ES-I3 (cell line): ENCODE results near the gene ROR2.
"Not testable (repeated sequence)": the region's sequence is repeated elsewhere in the genome, so short reads cannot be mapped to it uniquely, and the experiment has no call there.

Source experiments
- H3K36me3 ChIP-seq: 2 replicates; pipeline ENCODE4 v1.6.1; 2013; ENCODE audit warnings: mild to moderate bottlenecking, low read length, control low read depth, moderate library complexity; ENCODE audit not compliant: insufficient read depth
- H3K4me1 ChIP-seq: 2 replicates; pipeline ENCODE4 v1.6.1; 2013; ENCODE audit warnings: mild to moderate bottlenecking, control low read depth, low read length; ENCODE audit not compliant: insufficient read depth
- H3K9ac ChIP-seq: 2 replicates; pipeline ENCODE4 v1.6.1; 2013; ENCODE audit warnings: low read depth, mild to moderate bottlenecking, low read length, moderate library complexity
- H3K9me3 ChIP-seq: 2 replicates; pipeline ENCODE4 v1.6.1; 2013; ENCODE audit warnings: mild to moderate bottlenecking, low read length, moderate library complexity; ENCODE audit not compliant: control insufficient read depth, insufficient read depth

ROR2 gene

DNA sequence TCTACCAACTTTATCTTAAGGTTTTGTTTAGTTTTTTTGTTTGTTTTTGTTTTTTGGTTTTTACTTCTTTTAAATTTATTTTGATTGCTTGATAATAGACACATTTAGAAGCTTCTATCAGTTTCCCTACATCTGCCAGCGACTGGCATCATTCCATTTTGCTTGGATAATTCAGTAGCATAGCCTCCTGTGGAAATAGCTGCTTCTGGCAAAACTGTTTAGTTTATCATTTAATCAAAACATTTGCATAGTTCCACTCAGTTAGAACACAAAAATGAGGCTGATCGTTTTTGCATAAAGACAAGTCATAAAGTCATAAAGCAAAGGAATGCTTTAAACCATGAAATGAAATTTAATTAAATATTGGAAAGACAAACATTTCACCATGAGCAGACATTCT lies 392.7 kb downstream of the ROR2 start:
- Histone ChIP-seq H3K9ac (no peak overlapping the region), H3K4me1 (peaks cover 6% of the 10 kb centered on the region; the same call in 1 of the 2 replicates), H3K36me3 (no peaks in the 10 kb centered on the region), H3K9me3 (no peaks in the 10 kb centered on the region; the same call in 1 of the 2 replicates)

- peaks cover 6% of the 10 kb centered on the region; the same call in 1 of the 2 replicates for H3K4me1 ChIP-seq
- no peaks in the 10 kb centered on the region for H3K36me3 ChIP-seq
- no peak overlapping the region for H3K9ac ChIP-seq
- no peaks in the 10 kb centered on the region; the same call in 1 of the 2 replicates for H3K9me3 ChIP-seq
Observed at GRCh38 chr9:91555132-91555531, 394.9 kb downstream of the ROR2 start.

GRCh38 chr9:91549177-91549576 lies 400.9 kb downstream of the ROR2 start:
- Histone ChIP-seq H3K36me3 (no peaks in the 10 kb centered on the region), H3K4me1 (no peaks in the 10 kb centered on the region), H3K9me3 (no peaks in the 10 kb centered on the region), H3K9ac (no peak overlapping the region)

DNA sequence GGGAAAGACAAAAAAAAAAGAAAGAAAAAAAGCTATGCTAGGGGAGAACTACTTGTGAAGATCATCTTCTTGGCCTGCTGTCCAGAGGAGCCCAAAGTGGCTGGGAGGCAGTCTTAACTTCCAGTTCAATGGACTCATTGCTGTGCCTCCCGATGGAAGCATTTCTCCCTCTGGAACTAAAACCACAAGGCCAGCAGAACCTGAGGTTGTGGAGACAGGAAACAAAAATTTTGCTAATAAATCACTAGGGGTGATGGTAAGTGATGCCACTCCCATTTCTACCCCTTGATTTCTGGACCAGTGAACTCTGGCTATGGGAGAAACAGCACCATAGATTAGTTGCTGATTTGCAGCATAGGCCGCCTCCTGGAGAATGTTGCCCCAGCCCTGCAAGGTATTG lies 402.9 kb downstream of the ROR2 start:
- no peaks in the 10 kb centered on the region for H3K4me1 ChIP-seq
- H3K36me3 ChIP-seq: no peaks in the 10 kb centered on the region; the same call in 1 of the 2 replicates
- no peaks in the 10 kb centered on the region for H3K9me3 ChIP-seq
- H3K9ac ChIP-seq: no peak overlapping the region

DNA sequence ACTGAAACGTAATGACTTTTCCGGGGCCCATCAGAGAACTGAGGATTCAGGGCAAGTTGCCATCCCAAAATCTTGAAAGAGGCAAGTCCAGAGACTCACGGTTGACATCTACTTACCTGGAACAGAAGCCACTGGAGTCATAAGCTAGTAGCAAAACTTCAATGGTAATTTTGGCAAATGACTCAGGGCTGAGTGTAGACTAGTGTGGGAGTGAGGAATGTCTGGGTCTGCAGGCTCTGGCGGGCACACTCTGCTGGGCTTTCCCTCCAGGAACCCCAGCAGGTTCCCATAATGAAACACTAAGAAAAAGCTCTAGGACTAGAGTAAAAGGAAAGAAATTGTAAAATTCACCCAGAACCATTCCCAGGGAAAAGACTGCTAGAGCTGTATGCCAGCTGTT lies 403.5 kb downstream of the ROR2 start:
- Histone ChIP-seq H3K9ac (no peak overlapping the region), H3K4me1 (no peaks in the 10 kb centered on the region), H3K9me3 (no peaks in the 10 kb centered on the region), H3K36me3 (no peaks in the 10 kb centered on the region; the same call in 1 of the 2 replicates)

DNA sequence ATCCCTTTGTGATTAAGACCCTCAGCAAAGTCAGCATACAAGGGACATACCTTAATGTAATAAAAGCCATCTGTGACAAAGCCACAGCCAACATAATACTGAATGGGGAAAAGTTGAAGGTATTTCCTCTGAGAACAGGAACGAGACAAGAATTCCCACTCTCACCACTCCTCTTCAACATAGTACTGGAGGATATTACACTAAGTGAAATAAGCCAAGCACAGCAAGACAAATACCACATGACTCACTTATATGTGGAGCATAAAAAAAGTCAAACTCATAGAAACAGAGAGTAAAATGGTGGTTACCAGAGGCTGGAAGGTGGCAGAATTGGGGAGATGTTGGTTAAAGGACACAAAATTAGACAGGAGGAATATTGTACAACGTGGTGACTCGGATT lies 408.3 kb downstream of the ROR2 start:
- Histone ChIP-seq H3K9me3 (no peaks in the 10 kb centered on the region), H3K9ac (no peak overlapping the region), H3K4me1 (no peaks in the 10 kb centered on the region), H3K36me3 (no peaks in the 10 kb centered on the region; the same call in 1 of the 2 replicates)

GRCh38 chr9:91540506-91540905 lies 409.5 kb downstream of the ROR2 start:
- H3K9ac ChIP-seq, H3K4me1 ChIP-seq, H3K9me3 ChIP-seq, H3K36me3 ChIP-seq: not testable (repeated sequence)

GRCh38 chr9:91536211-91536691 lies 413.8 kb downstream of the ROR2 start:
- H3K4me1 ChIP-seq: peaks cover 5% of the 10 kb centered on the region; the same call in 1 of the 2 replicates
- H3K9ac ChIP-seq: no peak overlapping the region
- H3K9me3 ChIP-seq: no peaks in the 10 kb centered on the region
- H3K36me3 ChIP-seq: no peaks in the 10 kb centered on the region

GRCh38 chr9:91534374-91534773 lies 415.7 kb downstream of the ROR2 start:
- H3K36me3 ChIP-seq: no peaks in the 10 kb centered on the region
- no peak overlapping the region for H3K9ac ChIP-seq
- H3K4me1 ChIP-seq: peaks cover 11% of the 10 kb centered on the region
- H3K9me3 ChIP-seq: no peaks in the 10 kb centered on the region

DNA sequence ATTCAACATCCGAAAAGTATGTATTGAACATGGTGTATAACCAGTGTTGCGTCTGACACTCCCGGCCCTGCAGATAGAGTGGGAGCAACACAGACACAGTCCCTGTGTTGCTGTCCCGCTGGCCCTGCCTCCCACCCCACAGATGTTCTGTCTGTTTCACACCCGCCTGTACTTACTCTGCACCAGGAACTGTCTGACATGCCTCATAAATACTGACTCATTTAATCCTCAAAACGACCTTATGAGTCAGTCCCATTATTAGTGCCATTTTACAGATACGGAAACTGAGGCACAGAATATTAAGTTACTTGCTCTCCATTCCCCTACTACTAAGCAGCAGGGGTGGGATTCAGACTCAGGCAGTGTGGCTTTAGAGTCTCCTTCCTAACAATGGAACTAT lies 416.6 kb downstream of the ROR2 start:
- H3K9ac ChIP-seq: no peak overlapping the region
- H3K36me3 ChIP-seq: no peaks in the 10 kb centered on the region
- no peaks in the 10 kb centered on the region for H3K9me3 ChIP-seq
- peaks cover 11% of the 10 kb centered on the region for H3K4me1 ChIP-seq

- Histone ChIP-seq H3K9ac (no peak overlapping the region), H3K9me3 (no peaks in the 10 kb centered on the region), H3K4me1 (peaks cover 11% of the 10 kb centered on the region), H3K36me3 (no peaks in the 10 kb centered on the region)
Observed at GRCh38 chr9:91532325-91532724, 417.7 kb downstream of the ROR2 start.

DNA sequence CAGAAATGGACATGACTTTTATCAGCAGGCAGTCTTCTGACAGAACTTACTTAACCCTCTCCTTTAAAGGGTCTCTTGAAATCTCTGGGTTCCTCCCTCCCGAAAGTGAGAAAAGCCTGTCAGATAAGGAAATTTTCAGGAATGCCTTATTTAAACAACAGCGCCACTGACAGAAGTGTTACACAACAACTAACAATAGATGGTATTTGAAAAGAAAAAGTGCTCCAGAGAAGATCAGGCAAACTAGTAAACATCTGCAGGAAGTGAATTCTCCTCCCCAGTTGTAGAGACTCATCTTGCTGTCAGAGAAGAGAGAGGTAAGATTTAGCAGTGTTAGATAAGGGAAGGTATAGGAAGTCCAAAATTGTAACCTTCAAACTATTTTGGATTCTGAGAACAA lies 419.2 kb downstream of the ROR2 start:
- Histone ChIP-seq H3K4me1 (peaks cover 6% of the 10 kb centered on the region; the same call in 1 of the 2 replicates), H3K36me3 (no peaks in the 10 kb centered on the region)

GRCh38 chr9:91522481-91522880 lies 427.5 kb downstream of the ROR2 start:
- Histone ChIP-seq H3K36me3 (0 out of 2 replicates have a peak, but pooled peaks cover 2% of the 10 kb centered on the region), H3K9ac (no peak overlapping the region), H3K9me3 (no peaks in the 10 kb centered on the region), H3K4me1 (no peaks in the 10 kb centered on the region)

More for the DNA sequence above, 419.2 kb downstream of the ROR2 start:
- Histone ChIP-seq H3K9ac (no peak overlapping the region), H3K9me3 (no peaks in the 10 kb centered on the region)

- Histone ChIP-seq H3K36me3 (0 out of 2 replicates have a peak, but pooled peaks cover 2% of the 10 kb centered on the region), H3K4me1 (peaks cover 8% of the 10 kb centered on the region), H3K9me3 (no peaks in the 10 kb centered on the region), H3K9ac (no peak overlapping the region)
Observed at GRCh38 chr9:91519520-91520277, 430.3 kb downstream of the ROR2 start.

- Histone ChIP-seq H3K9ac (no peak overlapping the region), H3K4me1 (peaks cover 8% of the 10 kb centered on the region), H3K36me3 (0 out of 2 replicates have a peak, but pooled peaks cover 2% of the 10 kb centered on the region), H3K9me3 (no peaks in the 10 kb centered on the region)
Observed at GRCh38 chr9:91518462-91518861, 431.6 kb downstream of the ROR2 start.
